Central memory CD4-positive, alpha-beta T cell (primary cell): ENCODE data around the gene GPR68.
A peak's percentile ranks its signal among the peaks of the same experiment; 100 is the strongest.

Experiments used
- DNase-seq: peaks from one replicate; pipeline ENCODE4 v3.0.0; 2022

The GPR68 gene

DNA sequence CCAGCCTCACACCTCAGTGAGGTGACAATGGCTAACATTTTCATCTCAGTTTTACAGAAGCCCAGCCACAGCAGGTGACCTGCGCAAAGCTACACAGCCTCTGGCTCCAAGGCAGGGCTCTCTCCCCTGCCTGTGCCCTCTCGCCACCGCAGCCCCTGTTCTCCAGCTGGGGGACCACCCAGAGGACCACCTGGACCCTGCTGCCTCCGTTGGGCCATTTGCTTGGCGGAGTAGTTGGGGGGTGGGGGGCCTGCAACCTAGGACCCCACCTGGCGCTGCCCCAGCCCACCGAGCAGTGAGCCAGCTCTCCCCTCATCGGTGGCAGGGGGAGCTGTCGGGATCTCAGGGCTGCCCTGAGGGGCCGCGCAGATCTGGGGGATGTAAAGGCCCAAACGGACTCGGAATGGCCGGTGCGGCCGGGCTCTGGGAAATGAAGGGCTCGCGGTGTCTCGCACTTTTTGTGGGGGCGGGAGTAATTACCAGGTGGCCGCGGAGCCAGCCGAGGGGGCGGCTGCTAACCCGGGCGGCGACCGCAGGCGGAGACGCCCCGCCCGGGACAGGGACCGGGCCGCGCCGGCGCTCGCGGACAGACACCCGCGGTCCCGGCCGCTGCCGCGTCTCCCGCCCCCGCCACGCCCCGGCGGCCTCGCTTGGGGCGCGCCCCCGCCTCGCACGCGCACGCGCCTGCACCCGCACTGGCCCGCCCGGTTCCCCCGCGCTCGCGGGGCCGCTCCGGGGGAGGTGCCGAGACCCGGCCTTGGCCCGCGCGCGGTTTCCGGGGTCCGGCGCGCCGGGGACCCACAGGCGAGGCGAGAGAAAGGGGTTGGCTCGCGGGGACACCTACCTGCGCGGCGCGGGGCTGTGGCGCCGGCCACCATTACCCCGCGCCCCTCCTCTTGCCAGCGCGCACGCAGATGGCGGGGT is 8.6 kb upstream of the GPR68 start:
- peak; percentile 52 for DNase-seq

DNA sequence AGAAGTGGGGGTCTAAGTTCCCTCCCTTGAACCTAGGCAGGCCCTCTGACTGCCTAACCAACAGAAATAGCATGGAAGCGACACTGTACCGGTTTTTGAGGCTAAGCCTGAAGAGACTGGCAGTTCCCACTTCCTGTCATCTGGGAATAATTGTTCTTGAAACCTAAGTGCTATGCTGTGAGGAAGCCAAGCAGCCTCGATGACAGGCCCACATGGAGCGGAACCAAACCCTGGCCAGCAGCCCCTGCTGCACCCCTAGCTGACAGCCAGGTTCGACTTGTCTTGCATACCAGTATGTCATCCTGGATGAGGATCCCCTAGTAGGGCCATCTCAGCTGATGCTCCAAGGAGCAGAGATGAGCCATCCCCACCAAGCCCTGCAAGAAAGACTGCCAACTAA is 6.4 kb upstream of the GPR68 start:
- DNase-seq: no peak

GRCh38 chr14:91249841-91250616 is 5.5 kb upstream of the GPR68 start:
- DNase-seq: peak; percentile 41

DNA sequence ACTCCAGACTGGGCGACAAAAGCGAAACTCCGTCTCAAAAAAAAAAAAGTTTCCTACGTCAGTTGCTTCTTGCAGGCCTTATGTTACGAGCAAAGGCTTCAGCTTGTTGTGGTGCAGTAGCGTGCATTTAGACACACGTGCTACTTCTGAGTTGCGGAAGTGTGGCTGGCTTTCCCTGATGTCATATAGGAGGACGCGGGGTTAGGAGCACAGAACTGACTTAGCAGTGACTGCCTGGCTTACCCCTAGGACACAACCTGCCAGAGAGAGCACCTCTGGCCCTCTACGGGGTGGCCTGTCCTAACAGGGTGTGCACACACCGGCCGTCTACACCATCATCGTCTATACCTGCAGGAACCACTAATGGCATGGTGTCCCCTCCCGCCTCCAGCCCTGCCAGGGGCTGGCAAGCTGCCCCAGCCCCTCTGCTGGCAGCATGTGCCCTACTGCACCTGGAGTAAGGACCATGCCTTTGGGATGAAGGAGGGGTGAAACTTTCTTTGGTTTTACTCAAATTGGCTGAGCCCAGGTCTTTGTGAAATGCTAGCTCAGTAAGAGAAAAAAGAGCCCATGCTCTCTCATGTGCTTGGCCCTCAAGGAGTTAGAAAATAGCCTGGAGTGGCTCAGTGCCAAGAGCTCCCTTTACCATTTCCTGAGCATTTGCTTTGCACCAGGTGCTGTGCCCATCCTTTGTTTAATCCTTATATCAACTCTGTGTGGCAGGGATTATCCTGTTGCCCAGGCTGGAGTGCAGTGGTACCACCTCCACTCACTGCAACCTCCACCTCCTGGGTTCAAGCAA is 1.7 kb upstream of the GPR68 start:
- DNase-seq: peak; percentile 95

GRCh38 chr14:91245616-91246015 is 1.1 kb upstream of the GPR68 start:
- DNase-seq: peak; percentile 35

GRCh38 chr14:91245029-91245428 is 525 bp upstream of the GPR68 start:
- peak; percentile 87 for DNase-seq

GRCh38 chr14:91243074-91243471 is 1.4 kb downstream of the GPR68 start:
- no peak for DNase-seq

DNA sequence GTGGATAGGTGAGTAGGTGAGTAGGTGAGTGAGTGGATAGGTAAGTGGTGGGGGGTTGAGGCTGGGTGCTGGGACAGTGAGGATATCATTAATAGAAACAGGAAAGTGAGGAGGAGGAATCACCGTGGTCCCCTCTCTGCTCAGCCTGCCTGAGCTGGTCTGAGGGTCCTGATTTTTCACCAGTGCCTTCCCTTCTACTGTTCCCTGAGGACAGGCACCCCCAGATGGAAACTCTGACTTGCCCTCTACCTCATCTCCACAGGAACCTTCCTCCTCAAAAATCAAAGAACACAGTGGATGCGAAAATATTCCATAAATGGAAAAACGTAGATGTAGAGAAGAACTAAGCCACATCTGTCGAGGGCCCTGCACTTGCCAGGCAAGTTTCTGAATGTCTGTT is 1.9 kb downstream of the GPR68 start:
- no peak for DNase-seq

GRCh38 chr14:91241863-91242262 is 2.6 kb downstream of the GPR68 start:
- DNase-seq: peak; percentile 50

GRCh38 chr14:91238661-91239060 is 5.8 kb downstream of the GPR68 start:
- DNase-seq: no peak

GRCh38 chr14:91238085-91238484 is 6.4 kb downstream of the GPR68 start:
- no peak for DNase-seq

- DNase-seq: no peak
These were observed 7.3 kb downstream of the GPR68 start for GRCh38 chr14:91237219-91237618.

DNA sequence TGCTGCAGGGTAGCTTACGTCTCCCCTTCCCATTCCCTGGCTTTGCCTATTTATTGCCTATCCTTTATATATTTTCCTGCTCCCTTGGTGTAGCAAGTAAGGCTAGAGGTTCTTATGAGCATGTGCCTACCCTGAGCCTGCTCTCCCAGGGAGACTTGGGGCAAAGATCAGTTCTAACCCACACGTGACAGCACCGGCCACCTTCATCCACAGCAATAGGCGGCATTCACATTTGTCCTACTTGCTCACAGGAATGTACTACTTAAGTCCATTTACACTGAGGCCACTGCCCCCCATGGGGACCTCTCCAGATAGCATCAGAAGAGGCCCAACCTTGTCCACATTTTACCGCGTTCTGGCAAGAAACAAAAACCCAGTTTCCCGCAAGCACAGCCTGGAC is 8.7 kb downstream of the GPR68 start:
- no peak for DNase-seq

DNA sequence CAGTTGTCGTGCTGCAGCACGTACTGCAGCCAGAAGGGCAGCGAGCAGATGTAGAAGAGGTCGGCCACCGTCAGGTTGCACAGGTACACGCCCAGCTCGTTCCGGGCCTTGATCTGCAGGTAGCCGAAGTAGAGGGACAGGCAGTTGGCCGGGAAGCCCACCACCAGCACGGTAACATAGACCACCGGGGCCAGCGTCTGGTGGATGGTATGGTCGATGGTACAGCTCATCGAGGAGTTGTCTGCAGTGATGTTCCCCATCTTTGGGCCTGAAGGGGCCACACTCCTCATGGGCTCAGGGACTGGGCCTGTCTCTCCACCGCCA is 9.8 kb downstream of the GPR68 start:
- DNase-seq: no peak

GRCh38 chr14:91233936-91234790 is 10.3 kb downstream of the GPR68 start:
- no peak for DNase-seq

GRCh38 chr14:91232603-91233002 is 11.9 kb downstream of the GPR68 start:
- DNase-seq: no peak

DNA sequence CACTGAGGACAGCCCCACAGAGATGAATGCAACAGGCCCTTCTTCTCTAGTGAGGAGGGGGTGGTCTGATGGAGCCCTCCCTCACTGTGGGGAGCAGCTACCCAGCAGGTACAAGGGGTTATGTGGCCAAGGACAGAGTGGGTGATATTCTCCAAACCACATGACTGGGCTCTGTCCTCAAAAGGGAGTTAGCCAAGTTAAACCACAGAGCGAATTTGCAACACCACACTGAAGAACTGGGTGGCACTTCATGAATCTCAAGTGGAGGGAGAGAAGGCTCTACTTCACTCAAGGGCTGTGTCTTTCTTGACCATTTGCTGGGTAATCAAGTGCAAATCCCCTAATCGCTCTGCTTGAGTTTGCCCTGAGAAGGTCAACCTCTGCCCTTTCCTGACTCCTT is 12.5 kb downstream of the GPR68 start:
- DNase-seq: no peak

DNA sequence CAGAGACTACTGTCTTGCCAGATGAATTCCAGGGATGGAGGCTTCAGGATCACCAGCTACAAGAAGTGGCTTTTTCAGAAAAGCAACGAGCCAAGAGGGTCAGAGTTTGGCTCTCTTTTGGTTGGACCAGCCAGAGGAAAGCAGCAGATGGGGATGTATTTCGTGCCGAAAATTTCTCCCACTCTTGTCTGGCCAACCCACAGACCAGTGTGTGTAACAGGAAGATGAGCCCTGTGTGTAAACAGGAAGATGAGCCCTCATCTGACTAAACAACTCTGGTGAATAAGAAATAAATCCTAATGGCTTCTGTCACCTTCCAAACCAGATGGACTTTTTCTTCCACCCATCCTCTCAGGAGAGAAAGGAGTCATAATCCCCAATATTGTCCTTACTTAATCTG is 13.1 kb downstream of the GPR68 start:
- no peak for DNase-seq

- no peak for DNase-seq
These were observed 14.0 kb downstream of the GPR68 start for GRCh38 chr14:91230397-91231035.

- DNase-seq: peak; percentile 86
These were observed 14.7 kb downstream of the GPR68 start for GRCh38 chr14:91229743-91230200.

DNA sequence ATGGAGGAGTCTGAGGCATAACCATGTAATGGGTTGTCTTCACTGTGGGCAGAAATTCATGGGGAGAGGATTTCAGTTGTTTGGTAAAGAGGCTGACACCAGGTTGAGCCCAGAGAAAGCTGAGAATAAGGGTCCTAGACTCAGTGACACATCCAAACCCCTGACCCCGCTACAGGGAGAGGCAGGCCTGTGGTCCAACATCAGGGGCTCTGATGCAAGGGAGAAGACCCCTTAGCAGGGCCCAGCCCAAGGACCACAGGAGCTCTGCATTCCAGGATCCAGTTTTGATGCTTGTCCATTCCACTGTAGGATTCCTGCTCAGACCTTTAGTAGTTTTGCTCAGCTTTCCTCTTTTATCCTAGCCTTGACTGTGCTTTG is 15.5 kb downstream of the GPR68 start:
- DNase-seq: no peak
